ENCODE results near the gene MPV17L.
"Not testable (repeated sequence)": the region's sequence is repeated elsewhere in the genome, so short reads cannot be mapped to it uniquely, and the experiment has no call there.

DNA sequence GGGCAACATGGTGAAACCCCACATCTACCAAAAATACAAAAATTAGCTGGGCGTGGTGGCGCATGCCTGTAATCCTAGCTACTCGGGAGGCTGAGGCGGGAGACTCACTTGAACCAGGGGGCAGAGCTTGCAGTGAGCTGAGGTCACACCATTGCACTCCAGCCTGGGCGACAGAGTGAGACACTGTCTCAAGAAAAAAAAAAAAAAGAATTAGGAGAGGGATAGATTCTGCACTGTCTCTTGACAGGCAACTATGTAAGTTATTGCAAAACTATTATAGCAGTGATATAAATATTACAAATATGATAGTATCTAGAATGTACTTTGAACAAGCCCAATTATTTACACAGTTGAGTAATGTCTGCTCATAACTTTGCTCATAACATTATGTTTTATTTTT, 46.6 kb downstream of the MPV17L start:
- TF ChIP-seq, protein P1, sequence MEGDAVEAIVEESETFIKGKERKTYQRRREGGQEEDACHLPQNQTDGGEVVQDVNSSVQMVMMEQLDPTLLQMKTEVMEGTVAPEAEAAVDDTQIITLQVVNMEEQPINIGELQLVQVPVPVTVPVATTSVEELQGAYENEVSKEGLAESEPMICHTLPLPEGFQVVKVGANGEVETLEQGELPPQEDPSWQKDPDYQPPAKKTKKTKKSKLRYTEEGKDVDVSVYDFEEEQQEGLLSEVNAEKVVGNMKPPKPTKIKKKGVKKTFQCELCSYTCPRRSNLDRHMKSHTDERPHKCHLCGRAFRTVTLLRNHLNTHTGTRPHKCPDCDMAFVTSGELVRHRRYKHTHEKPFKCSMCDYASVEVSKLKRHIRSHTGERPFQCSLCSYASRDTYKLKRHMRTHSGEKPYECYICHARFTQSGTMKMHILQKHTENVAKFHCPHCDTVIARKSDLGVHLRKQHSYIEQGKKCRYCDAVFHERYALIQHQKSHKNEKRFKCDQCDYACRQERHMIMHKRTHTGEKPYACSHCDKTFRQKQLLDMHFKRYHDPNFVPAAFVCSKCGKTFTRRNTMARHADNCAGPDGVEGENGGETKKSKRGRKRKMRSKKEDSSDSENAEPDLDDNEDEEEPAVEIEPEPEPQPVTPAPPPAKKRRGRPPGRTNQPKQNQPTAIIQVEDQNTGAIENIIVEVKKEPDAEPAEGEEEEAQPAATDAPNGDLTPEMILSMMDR (IDR thresholded peaks at IDR 0.05; ENCODE audit: extremely low read depth in 1 of 2, insufficient read depth in 1 of 2, low read depth in 1 of 2, low read length in 2 of 2), result not testable (repeated sequence)
- not testable (repeated sequence) for TF ChIP-seq POLR2A (IDR thresholded peaks at IDR 0.05; ENCODE audit: low read depth, low read length)
